Tibial nerve (tissue), 4 donors: Measurements from ENCODE around the gene TMEM72. TPM values are rescaled to one million over a fixed set of nuclear protein-coding genes. Genes with fewer than 3 reads are reported as not detected.

ENCODE experiments used
- DNase-seq, 2 donors: peaks; one replicate each; pipeline ENCODE4 v3.0.0-alpha.2; 2019; ENCODE audit warnings: low spot score in 2 of 2
- H3K27ac ChIP-seq, 4 donors: fragments of 200-600 bp; sonication (generic) in 3 of 4; one replicate each; pipeline ENCODE4 v1.5.1; 2017 to 2019; ENCODE audit warnings: mild to moderate bottlenecking in 1 of 4
- H3K27me3 ChIP-seq, 2 donors: fragments of 200-600 bp; sonication (generic) in 1 of 2; one replicate each; pipeline versions ENCODE4 v1.5.1 to v1.6.0; 2017 to 2019
- H3K36me3 ChIP-seq, 3 donors: fragments of 200-600 bp; sonication (generic); one replicate each; pipeline ENCODE4 v1.5.1; 2018 to 2019
- H3K4me1 ChIP-seq, 4 donors: fragments of 200-600 bp; sonication (generic) in 3 of 4; one replicate each; pipeline ENCODE4 v1.5.1; 2017 to 2019
- H3K4me3 ChIP-seq, 4 donors: fragments of 200-600 bp; sonication (generic) in 3 of 4; one replicate each; pipeline ENCODE4 v1.5.1; 2017 to 2019; ENCODE audit warnings: mild to moderate bottlenecking in 1 of 4, moderate library complexity in 1 of 4
- H3K9me3 ChIP-seq, 4 donors: fragments of 200-600 bp; sonication (generic) in 3 of 4; one replicate each; pipeline ENCODE4 v1.5.1; 2017 to 2019
- CTCF ChIP-seq, 5 experiments: fragments of 200-600 bp in 3 of 5; fragments of 450-650 bp in 2 of 5; sonication (generic) in 3 of 5; IDR thresholded peaks; one replicate each; pipeline ENCODE4 v1.5.1; 2016 to 2019; ENCODE audit warnings: antibody characterized with exemption in 5 of 5, mild to moderate bottlenecking in 3 of 5, moderate library complexity in 2 of 5
- EP300 ChIP-seq, 2 donors: sonication (generic); formaldehyde crosslinking; IDR thresholded peaks; one replicate each; pipeline ENCODE4 v1.6.1; 2017; ENCODE audit warnings: antibody characterized with exemption in 2 of 2, mild to moderate bottlenecking in 1 of 2
- POLR2A ChIP-seq, 2 donors: fragments of 450-650 bp; IDR thresholded peaks; one replicate each; pipeline ENCODE4 v1.6.1; 2017; ENCODE audit warnings: antibody characterized with exemption in 2 of 2, mild to moderate bottlenecking in 2 of 2, moderate library complexity in 2 of 2
- WGBS, 2 donors: methylation state at CpG; one replicate each; pipeline ENCODE4 v1.1.5; 2018; 5-methylcytosine and 5-hydroxymethylcytosine counted together
- total RNA-seq, 4 donors: library from RNA; depleted of rRNA; stranded (reverse); fragments of >200 nt; gene quantifications; one replicate each; pipeline ENCODE4 v1.1.0, GENCODE V29; 2016

The TMEM72 gene
- total RNA-seq, 4 donors from 2014 or later, result 0.20 to 0.21 TPM; not detected in 2

- peaks cover 8 to 96% (median 60%) of the 10 kb centered on the region in 4 donors for H3K4me1 ChIP-seq
These were observed 55.1 kb downstream of the TMEM72 start for GRCh38 chr10:44966129-44966815.

GRCh38 chr10:44966816-44967509 lies 55.8 kb downstream of the TMEM72 start:
- H3K27me3 ChIP-seq, result no peaks in the 10 kb centered on the region
- DNase-seq, result no peak
- H3K36me3 ChIP-seq, result peaks cover 0 to 34% (median 0%) of the 10 kb centered on the region in 3 donors
- peak overlapping the region in 1 of 4 donors; percentile 15 for H3K4me3 ChIP-seq
- peaks cover 8 to 94% (median 58%) of the 10 kb centered on the region in 4 donors for H3K4me1 ChIP-seq
- peak overlapping the region; percentile 79 to 94 (median 91) for H3K27ac ChIP-seq
- no peaks in the 10 kb centered on the region for H3K9me3 ChIP-seq
- 44 to 50% methylated on average over 7 to 8 of the region's 8 CpGs for WGBS, 2 donors
- TF ChIP-seq EP300 (IDR thresholded peaks at IDR 0.05), result no peak
- peak in 1 of 5 experiments; percentile 7 for TF ChIP-seq CTCF (IDR thresholded peaks at IDR 0.05)
- no peak for TF ChIP-seq POLR2A (IDR thresholded peaks at IDR 0.05)

More at GRCh38 chr10:44966129-44966815, 55.1 kb downstream of the TMEM72 start:
- H3K27ac ChIP-seq, result peak overlapping the region; percentile 79 to 94 (median 91)
- TF ChIP-seq POLR2A (IDR thresholded peaks at IDR 0.05) (no peak), CTCF (IDR thresholded peaks at IDR 0.05) (no peak), EP300 (IDR thresholded peaks at IDR 0.05) (no peak)
- no peaks in the 10 kb centered on the region for H3K27me3 ChIP-seq
- no peaks in the 10 kb centered on the region for H3K9me3 ChIP-seq
- DNase-seq, result no peak
- WGBS, 2 donors, result 41 to 55% methylated on average over 8 of the region's 8 CpGs
- H3K4me3 ChIP-seq, result no peak overlapping the region
- peaks cover 0 to 27% (median 0%) of the 10 kb centered on the region in 3 donors for H3K36me3 ChIP-seq

DNA sequence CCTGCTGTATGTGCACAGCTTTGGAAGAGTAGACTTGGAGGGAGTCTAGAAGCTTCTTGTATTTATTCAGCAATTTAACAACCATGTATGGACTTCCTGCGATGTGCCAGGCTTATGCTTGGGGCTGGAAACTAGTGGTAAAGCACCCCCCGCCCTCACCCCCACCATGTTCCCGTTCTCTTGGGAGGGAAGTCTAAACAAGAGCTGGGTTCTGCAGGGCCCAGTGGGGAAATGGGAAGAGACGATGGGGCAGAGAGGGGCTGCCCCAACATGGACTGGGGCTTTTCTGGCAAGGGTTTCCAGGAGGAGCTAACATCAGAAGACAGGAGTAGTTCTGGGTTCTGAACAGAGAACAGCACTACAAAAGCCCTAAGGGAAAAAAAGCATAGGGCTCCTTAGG lies 56.5 kb downstream of the TMEM72 start:
- DNase-seq, result no peak
- Histone ChIP-seq H3K4me1 (peaks cover 8 to 94% (median 59%) of the 10 kb centered on the region in 4 donors), H3K27me3 (no peaks in the 10 kb centered on the region), H3K27ac (peak overlapping the region; percentile 63 to 94 (median 80)), H3K36me3 (peaks cover 0 to 40% (median 0%) of the 10 kb centered on the region in 3 donors), H3K4me3 (peak overlapping the region in 3 of 4 donors; percentile 0 to 17 (median 15)), H3K9me3 (no peaks in the 10 kb centered on the region)
- no peak for TF ChIP-seq POLR2A (IDR thresholded peaks at IDR 0.05)
- no peak for TF ChIP-seq EP300 (IDR thresholded peaks at IDR 0.05)
- no peak for TF ChIP-seq CTCF (IDR thresholded peaks at IDR 0.05)
- WGBS, 2 donors, result 41 to 42% methylated on average over 4 of the region's 4 CpGs

DNA sequence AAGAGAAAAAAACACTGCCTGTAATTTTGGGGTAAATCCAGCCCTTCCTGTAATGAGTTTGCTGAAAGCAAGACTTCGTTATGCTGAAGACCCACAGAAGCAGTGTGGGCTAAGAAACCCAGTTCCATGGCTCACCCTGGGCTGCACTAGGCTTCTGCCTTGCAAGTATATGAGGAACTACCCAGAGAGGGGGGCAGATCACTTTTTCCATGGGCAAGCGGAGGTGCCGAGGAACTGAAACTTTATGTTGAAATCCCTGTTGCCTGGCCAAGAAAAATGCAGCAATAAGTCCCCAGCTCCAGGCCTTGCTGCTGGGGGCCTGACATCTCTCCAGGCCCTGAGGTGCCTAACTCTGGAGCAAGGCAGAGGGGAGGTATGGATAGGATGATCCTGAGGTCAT lies 57.0 kb downstream of the TMEM72 start:
- Histone ChIP-seq H3K4me1 (peaks cover 8 to 94% (median 64%) of the 10 kb centered on the region in 4 donors), H3K4me3 (peak overlapping the region in 2 of 4 donors; percentile 0 to 15)
- peak in 1 of 2 donors; percentile 69 for DNase-seq

More for the DNA sequence above, 57.0 kb downstream of the TMEM72 start:
- Histone ChIP-seq H3K36me3 (peaks cover 0 to 45% (median 0%) of the 10 kb centered on the region in 3 donors), H3K27ac (peak overlapping the region; percentile 63 to 94 (median 80)), H3K9me3 (no peaks in the 10 kb centered on the region), H3K27me3 (no peaks in the 10 kb centered on the region)
- WGBS, 2 donors, result 8 to 20% methylated on average over 3 of the region's 3 CpGs
- TF ChIP-seq POLR2A (IDR thresholded peaks at IDR 0.05) (no peak), EP300 (IDR thresholded peaks at IDR 0.05) (peak in 1 of 2 donors; percentile 80), CTCF (IDR thresholded peaks at IDR 0.05) (no peak)
